LNCAP (cell line): ENCODE results near the gene IFITM2.

Source experiments
- CTCF ChIP-seq: fragments of 450-650 bp; IDR thresholded peaks from 2 replicates; pipeline ENCODE4 v1.5.1; 2017; ENCODE audit warnings: mild to moderate bottlenecking

IFITM2 gene

GRCh38 chr11:270451-271318 is 36.9 kb upstream of the IFITM2 start:
- no peak for TF ChIP-seq CTCF

GRCh38 chr11:271319-271715 is 36.3 kb upstream of the IFITM2 start:
- no peak for TF ChIP-seq CTCF

- no peak for TF ChIP-seq CTCF
Observed at GRCh38 chr11:272195-272930, 35.3 kb upstream of the IFITM2 start.

- no peak for TF ChIP-seq CTCF
Observed at GRCh38 chr11:272931-273198, 34.8 kb upstream of the IFITM2 start.

GRCh38 chr11:276219-276618 is 31.4 kb upstream of the IFITM2 start:
- TF ChIP-seq CTCF, result no peak

GRCh38 chr11:278001-278951 is 29.3 kb upstream of the IFITM2 start, which contains the start of gene NLRP6:
NLRP6 (plus strand) TSS chr11:278407; CDS start chr11:278570, 163 bp downstream.
- no peak for TF ChIP-seq CTCF
